Mucosa of descending colon (tissue), 3 donors: ENCODE results near the gene CCDC9. TPM values are rescaled to one million over a fixed set of nuclear protein-coding genes. Genes with fewer than 3 reads are reported as not detected.
A peak's percentile ranks its signal among the peaks of the same experiment; 100 is the strongest.

Source experiments
- ATAC-seq: fragments of 200-7000 bp; cut with Tn5 transposase; one replicate; pipeline ENCODE4 v1.9.1; 2020; ENCODE audit warnings: mild to moderate bottlenecking, moderate library complexity
- DNase-seq, 3 donors: peaks; one replicate each; pipeline ENCODE4 v3.0.0-alpha.2; 2020
- H3K36me3 ChIP-seq: fragments of 200-600 bp; one replicate; pipeline ENCODE4 v1.8.0; 2021; ENCODE audit warnings: low read depth, mild to moderate bottlenecking
- H3K4me1 ChIP-seq: fragments of 200-600 bp; one replicate; pipeline ENCODE4 v1.8.0; 2021; ENCODE audit warnings: low read depth, mild to moderate bottlenecking
- H3K4me3 ChIP-seq: fragments of 200-600 bp; one replicate; pipeline ENCODE4 v1.8.0; 2021; ENCODE audit warnings: mild to moderate bottlenecking
- H3K9me3 ChIP-seq: fragments of 200-600 bp; one replicate; pipeline ENCODE4 v1.8.0; 2021; ENCODE audit warnings: mild to moderate bottlenecking
- CTCF ChIP-seq: fragments of 200-600 bp; IDR thresholded peaks from one replicate; pipeline ENCODE4 v1.8.0; 2022; ENCODE audit warnings: antibody characterized with exemption, mild to moderate bottlenecking
- intact Hi-C, 2 donors: fragments of 100-400 bp; cut with DNase I in 1 of 2; cut with micrococcal nuclease in 1 of 2; formaldehyde crosslinking; loops; one replicate each; pipeline versions ENCODE4 v1.11.0 to v1.11.1; 2022; cut with DNase I, micrococcal nuclease
- long read RNA-seq, 2 donors: library from polyadenylated mRNA; unstranded; transcript quantifications; one replicate each; pipeline ENCODE4 v2.0.0, GENCODE V29; 2019 to 2021
- total RNA-seq, 3 donors: library from RNA; stranded (reverse); fragmentation: NEBNext Ultra II Directional in 2 of 3; extraction: Animal tissue kit (Norgen Biotek cat#: 25700) in 2 of 3; gene quantifications; one replicate each; pipeline versions ENCODE4 v1.2.1 to v1.2.4, GENCODE V29; 2021 to 2023
- donor health status: DM: no; HTN: no; CAD: no; lungs with moderate emphysema.
- donor health status: DM: no; HTN: no; CAD: no.
- donor health status: DM: no; HTN: yes; CAD: no.

Gene CCDC9
- total RNA-seq = 10 to 100 TPM; 33.3 to 46.9 (median 38.7) TPM
- long read RNA-seq, donor 1, transcript CCDC9-201 (12 exons, 2,093 nt) = major isoform, 19 of 23 reads
- long read RNA-seq, donor 1, partial matches to known transcripts = 2 of 23 reads
- long read RNA-seq, donor 1, other reads (novel, unspliced or antisense) = 2 of 23 reads
- long read RNA-seq, donor 2 = 0 reads

- TF ChIP-seq CTCF = no peak
- DNase-seq = peak; percentile 94 to 99 (median 97)
- Histone ChIP-seq H3K4me1 (peaks cover 23% of the 10 kb centered on the region), H3K9me3 (no peaks in the 10 kb centered on the region), H3K4me3 (peak within 1 kb of the TSS; percentile 23), H3K36me3 (no peaks in the 10 kb centered on the region)
- intact Hi-C loops = no loop called here
- ATAC-seq = peak; percentile 65
Observed at GRCh38 chr19:47255879-47256692, at the start of gene CCDC9. Gene CCDC9 (plus strand): TSS chr19:47256525. CDS start chr19:47258401, 1,876 bp downstream.

- DNase-seq (peak in 1 of 3 donors; percentile 39), ATAC-seq (no peak)
- intact Hi-C loops = loop anchor here in 1 of 2 donors (5.0 kb wide), 1 partner anchor 38 kb away; no protein-coding TSS in a partner anchor
- no peaks in the 10 kb centered on the region for H3K9me3 ChIP-seq
- no peaks in the 10 kb centered on the region for H3K36me3 ChIP-seq
- TF ChIP-seq CTCF = no peak
- peaks cover 8% of the 10 kb centered on the region for H3K4me1 ChIP-seq
- H3K4me3 ChIP-seq = no peak overlapping the region
Observed at GRCh38 chr19:47209319-47210179, 46.8 kb upstream of the CCDC9 start.

- Histone ChIP-seq H3K36me3 (no peaks in the 10 kb centered on the region), H3K4me3 (no peak overlapping the region), H3K9me3 (no peaks in the 10 kb centered on the region), H3K4me1 (peaks cover 8% of the 10 kb centered on the region)
- no peak for TF ChIP-seq CTCF
- ATAC-seq = no peak
- intact Hi-C loops = no loop called here
- DNase-seq = no peak
Observed at GRCh38 chr19:47210180-47210490, 46.2 kb upstream of the CCDC9 start.

GRCh38 chr19:47210689-47211316 is 45.5 kb upstream of the CCDC9 start:
- DNase-seq = peak; percentile 34 to 95 (median 62)
- ATAC-seq = peak; percentile 87
- H3K9me3 ChIP-seq = no peaks in the 10 kb centered on the region
- intact Hi-C loops = no loop called here
- no peak overlapping the region for H3K4me3 ChIP-seq
- peaks cover 11% of the 10 kb centered on the region for H3K4me1 ChIP-seq
- no peaks in the 10 kb centered on the region for H3K36me3 ChIP-seq
- peak; percentile 64 for TF ChIP-seq CTCF

DNA sequence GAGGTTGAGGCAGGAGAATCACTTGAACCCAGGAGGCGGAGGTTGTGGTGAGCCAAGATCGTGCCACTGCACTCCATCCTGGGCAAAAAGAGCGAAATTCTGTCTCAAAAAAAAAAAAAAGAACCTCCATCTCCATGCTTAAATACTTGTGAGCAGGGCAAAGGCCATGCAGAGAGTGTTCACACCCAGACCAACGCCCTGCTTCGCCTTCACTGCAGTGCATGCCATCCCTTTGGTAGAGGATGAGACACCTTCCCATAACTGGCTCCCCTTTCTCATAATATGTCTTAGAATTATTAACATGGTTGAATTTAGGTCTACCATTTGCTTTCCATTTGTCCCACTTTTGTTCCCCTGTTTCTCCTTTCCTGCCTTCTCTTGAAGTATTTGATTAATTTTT is 40.7 kb upstream of the CCDC9 start:
- DNase-seq (peak; percentile 76 to 86 (median 77)), ATAC-seq (peak; percentile 94)
- TF ChIP-seq CTCF = no peak
- no peaks in the 10 kb centered on the region for H3K36me3 ChIP-seq
- no peak overlapping the region for H3K4me3 ChIP-seq
- intact Hi-C loops = no loop called here
- H3K9me3 ChIP-seq = no peaks in the 10 kb centered on the region
- peaks cover 8% of the 10 kb centered on the region for H3K4me1 ChIP-seq
